ENCODE measurements around the gene NKX1-1. TPM values are rescaled to one million over a fixed set of nuclear protein-coding genes. Genes with fewer than 3 reads are reported as not detected.

NKX1-1 gene
- total RNA-seq, 2 experiments from 2014 or later: not detected

DNA sequence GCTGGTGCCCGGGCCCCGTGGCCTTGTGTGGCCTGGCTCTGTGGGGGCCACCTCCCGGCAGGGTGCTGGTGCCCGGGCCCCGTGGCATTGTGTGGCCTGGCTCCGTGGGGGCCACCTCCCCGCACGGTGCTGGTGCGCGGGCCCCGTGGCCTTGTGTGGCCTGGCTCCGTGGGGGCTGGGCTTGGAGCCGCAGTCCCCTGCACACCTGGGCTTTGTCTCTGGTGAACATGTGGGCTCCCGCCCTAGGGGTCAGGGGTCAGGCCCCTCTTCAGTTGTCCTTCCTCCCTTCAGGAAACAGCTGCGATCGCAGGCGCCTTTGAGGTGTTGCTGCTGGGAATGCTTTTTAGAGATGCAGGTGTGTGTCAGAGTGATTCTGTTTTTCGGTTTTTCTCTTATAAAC is 42.0 kb downstream of the NKX1-1 start:
- H3K36me3 ChIP-seq (ENCODE audit: insufficient read depth, low read length): peaks cover 28% of the 10 kb centered on the region

DNA sequence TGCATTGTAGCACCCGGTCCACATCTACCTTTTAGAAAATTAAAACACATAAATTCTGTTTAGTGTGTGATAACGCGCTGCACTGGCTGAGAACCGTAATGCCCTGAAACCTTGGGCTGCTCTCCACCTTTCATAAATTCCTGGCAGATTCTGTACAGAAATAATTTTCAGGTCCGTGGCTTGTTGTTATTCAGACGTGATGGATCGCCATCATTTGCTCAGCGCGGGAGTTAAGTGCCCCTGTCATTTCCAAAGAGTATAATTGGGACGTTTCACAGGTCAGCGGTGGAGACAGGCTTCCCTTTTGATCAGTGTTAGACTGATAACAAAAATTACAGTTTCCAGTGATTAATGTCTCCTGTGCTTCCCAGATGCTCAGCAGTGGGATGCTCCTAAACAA is 42.7 kb downstream of the NKX1-1 start:
- Histone ChIP-seq H3K4me1 (ENCODE audit: insufficient read depth, low read length) (no peaks in the 10 kb centered on the region), H3K27me3 (ENCODE audit: control insufficient read depth in 1 of 2, insufficient read depth in 2 of 2, low read length in 2 of 2) (no peaks in the 10 kb centered on the region), H3K9me3 (ENCODE audit: control insufficient read depth in 1 of 2, insufficient read depth in 1 of 2, low read length in 2 of 2) (no peaks in the 10 kb centered on the region), H3K4me3 (ENCODE audit: low read length) (no peak overlapping the region), H3K27ac (ENCODE audit: low read depth in 1 of 2, low read length in 2 of 2) (no peak overlapping the region), H3K36me3 (ENCODE audit: insufficient read depth, low read length) (peaks cover 28% of the 10 kb centered on the region)
- TF ChIP-seq, protein P1, sequence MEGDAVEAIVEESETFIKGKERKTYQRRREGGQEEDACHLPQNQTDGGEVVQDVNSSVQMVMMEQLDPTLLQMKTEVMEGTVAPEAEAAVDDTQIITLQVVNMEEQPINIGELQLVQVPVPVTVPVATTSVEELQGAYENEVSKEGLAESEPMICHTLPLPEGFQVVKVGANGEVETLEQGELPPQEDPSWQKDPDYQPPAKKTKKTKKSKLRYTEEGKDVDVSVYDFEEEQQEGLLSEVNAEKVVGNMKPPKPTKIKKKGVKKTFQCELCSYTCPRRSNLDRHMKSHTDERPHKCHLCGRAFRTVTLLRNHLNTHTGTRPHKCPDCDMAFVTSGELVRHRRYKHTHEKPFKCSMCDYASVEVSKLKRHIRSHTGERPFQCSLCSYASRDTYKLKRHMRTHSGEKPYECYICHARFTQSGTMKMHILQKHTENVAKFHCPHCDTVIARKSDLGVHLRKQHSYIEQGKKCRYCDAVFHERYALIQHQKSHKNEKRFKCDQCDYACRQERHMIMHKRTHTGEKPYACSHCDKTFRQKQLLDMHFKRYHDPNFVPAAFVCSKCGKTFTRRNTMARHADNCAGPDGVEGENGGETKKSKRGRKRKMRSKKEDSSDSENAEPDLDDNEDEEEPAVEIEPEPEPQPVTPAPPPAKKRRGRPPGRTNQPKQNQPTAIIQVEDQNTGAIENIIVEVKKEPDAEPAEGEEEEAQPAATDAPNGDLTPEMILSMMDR (IDR thresholded peaks at IDR 0.05): no peak
- Mint-ChIP-seq H3K27me3 (no peaks in the 10 kb centered on the region), H3K9me3 (no peaks in the 10 kb centered on the region), H3K36me3 (ENCODE audit: low read depth) (peaks cover 11% of the 10 kb centered on the region), H3K4me3 (no peak overlapping the region), H3K4me1 (ENCODE audit: low read depth) (no peaks in the 10 kb centered on the region), H3K27ac (no peak overlapping the region)
- no peak for ATAC-seq (ENCODE audit: poor library complexity)
- ChIA-PET POLR2A (no interaction called here), CTCF (no interaction called here)
- no peak for DNase-seq
- intact Hi-C loops (cut with DNase I, micrococcal nuclease): no loop called here

More for the DNA sequence above, 42.0 kb downstream of the NKX1-1 start:
- Histone ChIP-seq H3K4me3 (ENCODE audit: low read length) (no peak overlapping the region), H3K27me3 (ENCODE audit: control insufficient read depth in 1 of 2, insufficient read depth in 2 of 2, low read length in 2 of 2) (no peaks in the 10 kb centered on the region), H3K27ac (ENCODE audit: low read depth in 1 of 2, low read length in 2 of 2) (no peak overlapping the region), H3K9me3 (ENCODE audit: control insufficient read depth in 1 of 2, insufficient read depth in 1 of 2, low read length in 2 of 2) (no peaks in the 10 kb centered on the region), H3K4me1 (ENCODE audit: insufficient read depth, low read length) (no peaks in the 10 kb centered on the region)
- Mint-ChIP-seq H3K4me1 (ENCODE audit: low read depth) (no peaks in the 10 kb centered on the region), H3K27ac (no peak overlapping the region), H3K9me3 (no peaks in the 10 kb centered on the region), H3K27me3 (no peaks in the 10 kb centered on the region), H3K4me3 (no peak overlapping the region), H3K36me3 (ENCODE audit: low read depth) (peaks cover 11% of the 10 kb centered on the region)
- DNase-seq (no peak), ATAC-seq (ENCODE audit: poor library complexity) (no peak)
- ChIA-PET CTCF (no interaction called here), POLR2A (no interaction called here)
- TF ChIP-seq, protein P1 (IDR thresholded peaks at IDR 0.05): no peak
- intact Hi-C loops (cut with DNase I, micrococcal nuclease): no loop called here

GRCh38 chr4:1362521-1362920 is 43.7 kb downstream of the NKX1-1 start:
- Mint-ChIP-seq H3K27me3 (no peaks in the 10 kb centered on the region), H3K9me3 (no peaks in the 10 kb centered on the region), H3K27ac (no peak overlapping the region), H3K4me1 (ENCODE audit: low read depth) (no peaks in the 10 kb centered on the region), H3K36me3 (ENCODE audit: low read depth) (peaks cover 11% of the 10 kb centered on the region), H3K4me3 (no peak overlapping the region)
- no peaks in the 10 kb centered on the region for H3K27me3 ChIP-seq (ENCODE audit: control insufficient read depth in 1 of 2, insufficient read depth in 2 of 2, low read length in 2 of 2)
- TF ChIP-seq, protein P1 (IDR thresholded peaks at IDR 0.05): no peak
- no peak for ATAC-seq (ENCODE audit: poor library complexity)
- no peak overlapping the region for H3K4me3 ChIP-seq (ENCODE audit: low read length)
- H3K36me3 ChIP-seq (ENCODE audit: insufficient read depth, low read length): peaks cover 32% of the 10 kb centered on the region
- no peak overlapping the region for H3K27ac ChIP-seq (ENCODE audit: low read depth in 1 of 2, low read length in 2 of 2)
- no peaks in the 10 kb centered on the region for H3K4me1 ChIP-seq (ENCODE audit: insufficient read depth, low read length)
- ChIA-PET POLR2A (no interaction called here), CTCF (interaction anchor here (0.6 kb wide), 1 partner anchor 546 kb away, joined by 5 read pairs; no protein-coding TSS in a partner anchor)
- no peaks in the 10 kb centered on the region for H3K9me3 ChIP-seq (ENCODE audit: control insufficient read depth in 1 of 2, insufficient read depth in 1 of 2, low read length in 2 of 2)
- intact Hi-C loops (cut with DNase I, micrococcal nuclease): no loop called here
- DNase-seq: no peak

Measured in CD4-positive, alpha-beta T cell (primary cell).